ENCODE data around the gene THG1L.
"Not testable (repeated sequence)": the region's sequence is repeated elsewhere in the genome, so short reads cannot be mapped to it uniquely, and the experiment has no call there.

The THG1L gene

DNA sequence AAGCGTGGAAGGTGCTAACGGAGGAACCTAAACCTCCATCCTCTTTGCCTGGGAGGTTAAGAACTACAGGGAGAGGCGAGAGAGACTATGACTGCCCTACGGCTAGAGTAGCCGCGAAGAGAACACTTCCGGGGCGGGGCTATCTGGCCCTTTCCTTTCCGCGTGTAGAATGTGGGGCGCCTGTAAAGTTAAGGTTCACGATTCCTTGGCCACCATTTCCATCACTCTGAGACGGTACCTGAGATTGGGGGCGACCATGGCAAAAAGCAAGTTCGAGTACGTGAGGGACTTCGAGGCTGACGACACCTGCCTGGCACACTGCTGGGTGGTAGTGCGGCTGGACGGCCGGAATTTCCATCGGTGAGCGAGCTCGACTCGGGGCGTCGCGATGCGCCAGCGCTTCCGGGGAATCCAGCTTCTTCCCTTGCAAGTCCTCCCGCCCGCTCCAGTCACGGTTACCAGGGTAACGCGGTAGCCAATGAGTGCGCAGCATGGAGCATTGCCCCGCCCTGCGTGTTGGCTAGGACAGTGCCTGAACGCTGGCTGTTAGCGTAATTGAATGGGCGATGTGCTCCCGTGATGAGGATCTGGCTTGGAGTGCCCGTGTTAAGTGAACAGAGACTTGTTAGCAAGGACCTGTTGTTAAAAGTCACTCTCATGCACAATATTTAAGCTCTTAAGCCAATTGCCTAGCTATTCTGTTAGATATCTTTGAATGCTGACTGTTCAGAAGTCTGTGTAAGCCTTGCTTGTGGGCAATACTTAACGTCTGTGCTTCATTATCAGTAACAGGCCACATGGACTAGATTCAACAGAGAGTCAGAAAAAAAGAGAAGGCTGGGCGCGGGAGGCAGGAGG, at the start of gene THG1L:
Gene THG1L (plus strand): TSS at position 149 of the 858 bp plus-strand sequence. CDS start 21 bp downstream, at position 170.
- DNase-seq, result peak; percentile 97 to 100

DNA sequence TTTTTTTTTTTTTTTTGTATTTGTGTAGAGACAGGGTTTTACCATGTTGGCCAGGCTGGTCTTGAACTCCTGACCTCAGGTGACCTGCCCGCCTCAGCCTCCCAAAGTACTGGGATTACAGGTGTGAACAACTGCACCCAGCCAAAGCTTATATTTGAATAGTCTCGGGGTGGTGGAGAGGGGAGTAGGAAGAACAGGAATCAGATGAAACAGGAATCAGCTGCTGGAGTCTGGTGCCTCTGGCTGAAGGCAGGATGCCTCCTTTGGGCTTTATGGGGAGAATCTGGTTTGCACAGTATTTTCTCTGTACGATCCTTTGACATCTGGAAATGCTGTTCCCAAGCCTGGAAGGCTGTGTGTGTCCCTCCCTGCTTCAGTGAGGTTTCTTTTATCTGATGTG, 49.0 kb upstream of the THG1L start:
- no peak for DNase-seq

DNA sequence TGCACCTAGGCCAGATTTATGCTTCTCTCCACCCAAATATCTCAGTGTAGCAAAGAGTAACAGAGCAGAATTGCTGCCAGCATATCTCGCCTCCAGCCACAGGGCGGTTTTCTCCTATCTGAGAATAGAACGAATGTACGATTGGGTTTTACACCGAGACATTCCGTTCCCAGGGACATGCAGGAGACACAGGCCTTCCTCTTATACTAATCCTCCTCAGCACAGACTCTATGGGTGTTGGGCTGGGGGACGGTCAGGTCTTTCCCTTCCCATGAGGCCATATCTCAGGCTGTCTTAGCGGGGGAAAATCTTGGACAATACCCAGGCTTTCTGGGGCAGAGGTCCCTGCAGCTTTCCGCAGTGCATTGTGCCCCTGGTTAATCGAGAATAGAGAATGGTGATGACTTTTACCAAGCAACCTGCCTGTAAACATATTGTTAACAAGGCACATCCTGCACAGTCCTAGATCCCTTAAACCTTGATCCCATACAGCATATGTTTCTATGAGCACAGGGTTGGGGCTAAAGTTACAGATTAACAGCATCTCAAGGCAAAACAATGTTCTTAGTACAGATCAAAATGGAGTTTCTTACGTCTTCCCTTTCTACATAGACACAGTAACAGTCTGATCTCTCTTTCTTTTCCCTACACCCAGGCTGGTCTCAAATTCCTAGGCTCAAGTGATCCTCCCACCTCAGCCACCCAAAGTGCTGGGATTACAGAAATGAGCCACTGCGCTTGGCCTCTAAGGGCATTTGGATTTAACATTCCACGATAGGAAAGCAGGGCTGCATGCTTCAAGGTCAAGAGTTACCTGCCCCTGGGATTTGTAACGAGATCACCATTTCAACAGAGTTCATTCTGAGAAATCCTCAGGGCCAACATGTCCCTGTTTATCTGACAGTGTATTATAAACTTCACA, 44.7 kb upstream of the THG1L start:
- not testable (repeated sequence) for DNase-seq

DNA sequence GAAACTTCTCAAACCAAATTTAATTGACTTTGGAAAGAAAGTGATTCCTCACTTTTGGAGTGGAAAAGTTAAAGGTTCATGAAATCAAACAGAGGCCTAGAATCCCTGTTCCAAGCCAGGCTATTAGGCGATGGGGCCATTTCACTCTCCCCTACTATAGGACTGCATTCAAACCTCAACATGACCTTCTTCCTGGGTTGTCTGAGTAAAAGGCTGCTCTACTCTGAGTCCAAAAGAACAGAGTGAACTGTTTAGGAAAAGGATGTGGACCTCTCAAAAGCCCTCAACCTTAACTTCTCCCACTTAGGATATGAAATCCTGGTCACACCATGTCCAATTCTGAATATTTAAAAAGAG, 44.0 kb upstream of the THG1L start:
- no peak for DNase-seq

DNA sequence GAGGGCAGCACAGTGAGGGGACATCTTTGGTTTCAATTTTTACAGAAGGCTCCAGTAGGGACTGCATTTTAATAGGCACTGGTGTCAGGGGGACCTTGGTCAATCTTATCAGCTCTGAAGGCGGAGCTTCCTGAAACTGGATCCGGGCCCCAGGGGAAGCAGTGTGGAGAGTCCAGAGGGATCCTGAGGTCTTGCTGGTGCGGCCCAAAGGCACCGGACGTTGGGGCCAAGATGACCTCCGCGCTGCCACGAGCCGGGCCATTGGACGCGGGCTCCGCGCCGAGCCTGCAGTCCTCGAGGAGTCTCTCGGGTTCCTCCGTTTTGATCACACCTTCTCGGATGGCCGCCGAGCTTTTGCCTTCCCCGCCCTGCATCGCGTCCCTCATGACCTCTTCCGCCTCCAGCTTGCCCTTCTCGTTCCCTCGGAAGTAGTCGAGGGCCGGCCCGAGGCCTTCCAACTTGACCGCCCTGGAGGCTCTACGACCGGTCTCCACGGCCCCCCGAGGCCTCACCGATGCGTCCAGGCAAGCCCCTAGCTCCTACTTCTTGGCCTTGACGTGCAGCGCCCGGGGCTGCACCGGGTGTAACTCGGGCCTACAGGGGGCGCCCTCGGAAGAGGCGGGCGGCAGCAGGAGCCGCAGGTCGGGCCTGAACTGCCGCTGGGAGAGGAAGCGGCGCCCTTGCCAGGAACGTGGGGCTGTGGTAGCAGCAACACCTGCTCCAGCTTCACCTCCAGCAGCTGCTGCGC, 41.1 kb upstream of the THG1L start:
- no peak for DNase-seq

DNA sequence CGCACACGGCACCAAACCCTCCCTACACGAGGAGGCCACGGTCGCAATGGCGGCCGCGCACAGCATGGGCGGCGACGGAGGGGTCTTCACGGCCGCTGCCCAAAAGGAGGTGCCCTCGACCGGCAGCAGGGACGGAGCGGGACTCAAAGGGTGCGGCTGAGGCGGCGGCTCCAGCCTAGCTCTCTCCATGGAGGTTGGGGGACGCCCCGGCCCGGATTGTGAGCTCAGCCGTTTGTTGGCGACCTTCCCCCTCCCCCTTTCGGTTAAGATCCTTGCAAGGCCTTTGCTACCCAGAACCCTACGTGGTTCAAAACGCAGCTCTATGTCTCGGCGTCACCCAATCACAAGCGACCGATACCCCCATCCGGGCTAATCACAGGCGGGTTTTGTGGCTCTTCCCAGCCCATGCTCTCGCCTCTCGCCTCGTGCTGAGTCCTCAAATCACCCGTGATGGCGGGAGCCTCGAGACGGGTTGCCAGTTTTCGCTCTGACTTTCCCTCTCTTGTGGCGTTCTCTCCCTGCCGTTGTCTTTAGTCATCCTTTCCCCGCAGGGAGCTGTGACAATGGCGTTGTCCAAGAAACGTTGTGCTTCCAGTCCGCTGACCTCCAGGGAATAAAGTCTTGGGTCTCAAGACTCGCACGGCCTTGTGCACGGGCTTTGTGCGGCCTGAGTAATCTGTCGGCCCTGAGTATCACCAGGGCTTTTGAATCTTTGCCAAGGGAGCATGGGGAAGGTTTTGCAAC, 40.4 kb upstream of the THG1L start:
- DNase-seq, result no peak

DNA sequence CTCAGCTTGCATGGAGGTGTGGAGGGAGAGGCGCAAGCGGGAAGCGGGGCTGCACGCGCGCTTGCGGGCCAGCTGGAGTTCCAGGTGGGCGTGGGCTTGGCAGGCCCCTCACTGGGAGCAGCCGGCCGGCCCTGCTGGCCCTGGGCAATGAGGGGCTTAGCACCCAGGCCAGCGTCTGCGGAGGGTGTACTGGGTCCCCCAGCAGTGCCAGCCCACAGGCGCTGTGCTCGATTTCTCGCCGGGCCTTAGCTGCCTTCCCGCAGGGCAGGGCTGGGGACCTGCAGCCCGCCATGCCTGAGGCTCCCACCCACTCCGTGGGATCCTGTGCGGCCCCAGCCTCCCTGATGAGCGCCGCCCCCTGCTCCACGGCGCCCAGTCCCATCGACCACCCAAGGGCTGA, 37.4 kb upstream of the THG1L start:
- not testable (repeated sequence) for DNase-seq

DNA sequence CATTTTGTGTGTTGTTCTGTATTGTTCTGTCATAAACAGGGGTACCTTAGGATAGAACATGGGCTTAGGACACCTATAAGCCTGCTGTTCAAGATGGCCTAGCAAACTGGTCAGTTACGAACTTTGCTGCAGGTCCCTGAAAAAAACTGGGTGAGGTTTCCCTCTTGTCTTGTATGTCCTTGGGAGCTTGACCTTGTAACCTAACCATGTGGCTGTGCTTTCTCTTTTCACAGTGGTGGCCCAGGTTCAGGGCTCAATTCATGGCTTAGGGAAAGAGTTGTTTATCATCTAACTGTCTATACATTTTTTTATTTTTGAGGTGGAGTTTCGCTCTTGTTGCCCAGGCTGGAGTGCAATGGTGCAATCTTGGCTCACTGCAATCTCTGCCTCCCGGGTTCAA, 35.1 kb upstream of the THG1L start:
- DNase-seq, result not testable (repeated sequence)

DNA sequence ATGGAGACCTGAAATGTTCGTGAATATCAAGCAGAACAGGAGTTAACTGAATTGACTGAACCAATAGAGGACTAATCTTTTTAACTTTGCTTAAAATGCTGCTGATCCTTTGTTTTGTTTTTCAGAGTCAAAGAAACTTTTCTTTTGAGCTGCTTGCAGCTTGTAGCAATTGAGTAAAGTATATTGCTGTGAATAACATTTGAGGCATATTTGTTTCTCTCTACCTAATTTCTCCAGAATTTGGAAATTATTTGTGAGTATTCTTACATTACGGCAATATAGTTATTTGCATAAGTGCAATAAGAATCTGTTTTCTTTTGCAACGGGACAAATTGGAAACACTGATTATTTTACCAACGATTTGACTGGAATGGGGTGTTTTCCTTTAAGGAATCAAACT, 32.5 kb upstream of the THG1L start:
- not testable (repeated sequence) for DNase-seq

DNA sequence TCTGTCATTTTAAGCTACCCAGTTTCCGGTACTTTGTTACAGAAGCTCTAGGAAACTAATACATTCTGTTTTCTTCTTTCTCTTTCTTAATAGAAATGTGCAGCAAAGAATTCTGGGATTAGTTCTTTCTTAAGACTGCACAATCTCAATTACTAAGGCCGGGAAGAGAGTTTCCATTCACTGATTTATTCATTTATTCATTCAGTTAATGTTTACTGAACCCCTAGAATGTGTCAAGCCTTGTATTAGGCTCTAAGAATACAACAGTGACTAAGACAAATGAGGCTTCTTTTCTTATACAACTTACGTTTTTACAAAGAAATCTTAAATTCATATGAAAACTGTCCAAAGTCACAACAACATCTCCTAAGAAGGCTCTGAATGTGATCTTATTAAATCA, 27.5 kb upstream of the THG1L start:
- DNase-seq, result no peak

DNA sequence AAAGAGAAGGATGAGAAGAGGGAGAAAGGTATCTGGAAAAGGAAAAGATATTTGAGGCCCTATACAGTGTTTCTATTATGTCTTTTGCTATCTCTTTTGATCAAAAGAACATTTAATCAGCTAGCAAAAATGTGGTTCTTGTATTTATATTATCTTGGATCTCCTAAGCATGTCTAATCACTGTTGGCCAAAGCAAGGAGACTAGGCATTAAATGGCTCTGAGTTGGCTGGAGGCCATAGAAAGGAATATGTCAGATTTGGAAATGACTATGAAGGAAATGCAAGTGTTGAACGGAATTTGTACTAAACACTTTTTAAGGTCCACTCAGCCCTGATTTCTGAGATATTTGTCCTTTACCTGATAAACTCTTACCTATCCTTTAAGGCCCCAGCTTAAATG, 22.4 kb upstream of the THG1L start:
- no peak for DNase-seq

DNA sequence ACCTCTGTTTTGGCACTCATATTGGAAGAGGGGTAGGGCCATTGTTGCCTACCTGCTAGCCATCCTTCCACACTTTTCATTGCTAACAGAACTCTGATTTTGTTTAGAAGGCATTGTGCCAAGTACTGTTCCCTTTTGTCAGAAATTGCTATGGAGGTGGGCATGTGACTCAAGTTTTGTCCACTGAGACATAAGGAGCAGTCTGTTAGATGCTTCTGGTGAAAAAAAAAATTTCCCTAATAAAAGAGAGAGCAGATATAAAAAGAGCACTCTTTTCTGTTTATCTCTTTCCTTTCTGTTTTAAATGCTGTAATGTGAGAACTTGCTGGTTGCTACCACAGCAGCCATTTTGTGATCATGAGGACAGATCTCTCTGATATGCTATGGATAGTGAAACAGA, 21.9 kb upstream of the THG1L start:
- DNase-seq, result no peak

DNA sequence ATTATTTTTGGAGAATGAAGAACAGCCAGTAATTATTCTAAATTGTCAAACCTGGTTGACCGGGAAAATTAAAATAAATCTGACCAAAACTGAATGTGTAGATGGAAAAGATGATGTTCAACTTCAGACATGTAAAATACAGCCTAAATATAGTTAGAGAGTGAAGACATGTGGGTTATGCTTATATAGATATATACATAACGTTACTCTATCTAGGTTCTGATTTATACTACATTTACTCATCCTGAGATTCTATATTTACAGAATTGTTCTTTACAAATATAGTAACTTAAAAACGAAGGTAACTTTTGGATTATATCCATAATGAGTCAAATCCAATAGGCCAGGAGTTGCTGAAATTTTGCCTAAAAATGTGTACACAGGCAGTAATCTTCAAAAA, 20.8 kb upstream of the THG1L start:
- DNase-seq, result no peak

DNA sequence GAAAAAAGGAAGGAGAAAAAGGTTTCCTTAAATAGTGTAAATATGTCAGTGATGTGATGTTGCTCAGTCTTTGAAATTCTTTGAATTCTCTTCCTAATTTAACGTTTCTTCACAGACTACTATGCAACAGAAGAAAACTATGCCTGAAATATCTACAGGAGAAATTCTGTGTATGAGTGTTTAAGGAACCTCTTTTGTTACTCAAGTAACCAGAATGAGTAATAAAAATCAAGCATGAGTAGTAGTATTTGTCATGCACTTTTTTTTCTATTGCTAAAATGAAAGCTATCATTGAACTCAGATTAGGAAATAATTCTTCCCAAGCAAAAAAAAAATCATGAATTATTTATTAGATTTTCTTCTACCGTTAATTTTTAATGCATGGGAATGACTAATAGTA, 20.3 kb upstream of the THG1L start:
- DNase-seq, result no peak

DNA sequence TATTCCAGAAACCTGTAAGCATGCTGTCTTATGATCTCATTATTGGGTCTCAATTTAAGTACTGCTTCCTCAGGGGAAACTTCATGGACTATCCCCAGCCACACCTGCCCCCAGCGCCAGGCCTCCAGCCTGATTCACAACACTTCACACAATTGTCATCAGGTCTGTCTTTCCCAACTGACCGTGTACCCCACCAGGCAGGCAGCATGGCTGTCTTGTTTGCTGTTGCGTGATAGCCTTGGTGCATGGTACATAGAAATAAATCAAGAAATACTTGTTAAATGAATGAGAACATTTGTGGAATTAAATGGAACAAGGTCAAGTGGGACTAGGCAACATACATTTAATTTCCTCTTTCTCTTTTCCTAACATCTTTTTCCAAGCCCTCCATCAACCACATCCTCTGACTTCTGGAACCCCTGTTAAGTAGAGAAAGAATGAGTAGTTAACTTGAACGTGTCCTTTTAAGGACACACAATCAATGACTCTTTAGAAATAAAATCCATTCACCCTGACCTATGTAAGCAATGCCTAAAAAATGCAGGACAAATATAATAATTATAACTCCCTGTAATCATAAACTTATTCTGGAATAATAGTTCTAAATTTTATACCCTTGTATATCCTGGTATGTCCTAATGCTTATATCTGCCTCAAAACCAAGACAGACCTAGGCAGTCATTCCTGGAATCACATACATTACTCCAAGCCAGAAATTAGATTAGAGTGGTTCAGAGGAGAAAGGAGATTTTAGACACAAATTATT, 17.2 kb upstream of the THG1L start:
- no peak for DNase-seq

DNA sequence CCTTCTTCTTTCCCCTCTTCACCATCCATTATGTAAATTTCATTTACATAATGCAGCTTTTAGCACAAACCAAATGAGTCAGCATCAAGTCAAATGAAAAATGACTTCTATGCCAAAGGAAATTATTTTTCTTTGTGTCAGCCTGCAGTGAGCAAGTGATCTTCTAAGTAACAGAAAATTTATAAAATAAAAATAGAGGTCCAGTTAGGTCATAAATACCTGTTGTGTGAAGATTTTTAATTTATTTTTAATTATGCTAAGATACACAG, 16.7 kb upstream of the THG1L start:
- DNase-seq, result no peak

DNA sequence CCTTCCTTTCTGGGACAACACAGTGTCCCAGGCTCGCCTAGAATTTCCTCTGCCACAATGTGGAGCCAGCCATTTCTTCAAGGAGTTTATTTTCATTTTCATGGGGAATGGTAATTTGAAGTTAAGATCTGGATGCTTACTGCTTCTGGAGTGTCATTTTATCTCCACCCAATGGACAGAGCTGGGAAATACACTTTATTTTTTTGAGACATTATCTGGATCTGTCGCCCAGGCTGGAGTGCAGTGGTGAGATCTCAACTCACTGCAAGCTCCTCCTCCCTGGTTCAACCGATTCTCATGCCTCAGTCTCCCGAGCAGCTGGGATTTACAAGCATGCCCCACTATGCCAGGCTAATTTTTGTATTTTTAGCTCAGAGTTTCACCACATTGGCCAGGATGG, 12.7 kb upstream of the THG1L start:
- peak in 1 of 2 experiments; percentile 5 for DNase-seq

DNA sequence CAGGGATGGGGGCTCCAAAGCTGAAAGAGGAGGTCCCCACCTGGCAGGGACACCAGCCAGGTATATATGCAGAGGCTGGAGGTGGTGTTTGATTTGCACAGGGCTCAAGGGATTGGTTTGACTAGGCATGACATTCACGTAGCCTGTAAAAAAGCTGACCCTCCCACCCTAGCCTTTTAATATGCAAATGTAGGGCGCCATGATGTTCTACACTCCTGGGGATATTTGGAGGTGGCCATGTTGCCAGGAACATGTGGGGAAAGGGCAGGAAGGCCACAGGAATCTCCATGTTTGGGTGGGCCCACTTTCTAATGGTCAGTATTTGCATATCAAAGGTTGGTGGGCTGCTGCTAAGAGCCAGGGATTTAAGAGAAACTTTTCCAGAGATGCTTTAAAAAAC, 12.0 kb upstream of the THG1L start:
- no peak for DNase-seq

DNA sequence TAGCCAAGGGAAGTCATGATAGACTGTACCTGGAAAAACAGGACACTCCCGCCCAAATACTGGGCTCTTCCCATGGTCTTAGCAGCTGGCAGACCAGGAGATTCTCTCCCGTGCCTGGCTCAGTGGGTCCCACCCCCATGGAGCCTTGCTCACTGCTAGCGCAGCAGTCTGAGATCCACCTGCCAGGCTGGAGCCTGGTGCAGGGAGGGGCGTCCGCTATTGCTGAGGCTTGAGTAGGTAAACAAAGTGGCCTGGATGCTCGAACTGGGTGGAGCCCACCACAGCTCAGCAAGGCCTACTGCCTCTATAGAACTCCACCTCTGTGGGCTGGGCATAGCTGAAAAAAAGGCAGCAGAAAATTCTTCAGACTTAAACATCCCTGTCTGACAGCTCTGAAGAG, 10.1 kb upstream of the THG1L start:
- no peak for DNase-seq

DNA sequence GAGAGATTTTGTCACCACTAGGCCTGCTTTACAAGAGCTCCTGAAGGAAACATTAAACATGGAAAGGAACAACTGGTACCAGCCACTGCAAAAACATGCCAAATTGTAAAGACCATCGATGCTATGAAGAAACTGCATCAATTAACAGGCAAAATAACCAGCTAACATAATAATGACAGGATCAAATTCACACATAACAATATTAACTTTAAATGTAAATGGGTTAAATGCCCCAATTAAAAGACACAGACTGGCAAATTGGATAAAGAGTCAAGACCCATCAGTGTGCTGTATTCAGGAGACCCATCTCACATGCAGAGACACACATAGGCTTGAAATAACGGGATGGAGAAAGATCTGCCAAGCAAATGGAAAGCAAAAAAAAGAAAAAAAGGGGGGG, 8.3 kb upstream of the THG1L start:
- DNase-seq, result not testable (repeated sequence)

DNA sequence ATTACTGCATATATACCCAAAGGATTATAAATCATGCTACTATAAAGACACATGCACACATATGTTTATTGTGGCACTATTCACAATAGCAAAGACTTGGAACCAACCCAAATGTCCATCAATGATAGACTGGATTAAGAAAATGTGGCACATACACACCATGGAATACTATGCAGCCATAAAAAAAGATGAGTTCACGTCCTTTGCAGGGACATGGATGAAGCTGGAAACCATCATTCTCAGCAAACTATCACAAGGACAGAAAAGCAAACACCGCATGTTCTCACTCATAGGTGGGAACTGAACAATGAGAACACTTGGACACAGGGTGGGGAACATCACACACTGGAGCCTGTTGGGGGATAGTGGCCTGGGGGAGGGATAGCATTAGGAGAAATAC, 4.6 kb upstream of the THG1L start:
- not testable (repeated sequence) for DNase-seq

DNA sequence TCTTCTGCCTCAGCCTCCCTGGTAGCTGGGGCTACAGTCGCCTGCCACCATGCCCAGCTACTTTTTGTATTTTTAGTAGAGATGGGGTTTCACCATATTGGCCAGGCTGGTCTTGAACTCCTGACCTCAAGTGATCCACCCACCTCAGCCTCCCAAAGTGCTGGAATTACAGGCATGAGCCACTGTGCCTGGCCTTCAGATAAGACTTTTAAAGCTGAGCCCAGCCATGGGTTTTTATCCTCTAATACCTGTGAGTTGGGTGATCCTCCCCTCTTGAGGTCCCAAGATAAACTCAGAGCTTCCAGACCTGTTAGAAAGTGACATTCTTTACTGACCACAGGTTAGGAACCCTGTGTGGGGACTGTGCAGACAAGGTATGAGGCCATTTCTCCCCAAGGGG, 3.4 kb upstream of the THG1L start:
- not testable (repeated sequence) for DNase-seq

All from cerebellar nuclear complex (tissue), 1 donor.